GM11168 (cell line): ENCODE measurements around the gene ZBTB38.

Source experiments
- in situ Hi-C: fragments of 300-500 bp; cut with MboI; formaldehyde crosslinking; loops from one replicate; pipeline ENCODE4 v1.12.0; 2022; ENCODE audit warnings: low sequenced_read_pairs; ENCODE audit not compliant: unreplicated experiment

Gene ZBTB38

DNA sequence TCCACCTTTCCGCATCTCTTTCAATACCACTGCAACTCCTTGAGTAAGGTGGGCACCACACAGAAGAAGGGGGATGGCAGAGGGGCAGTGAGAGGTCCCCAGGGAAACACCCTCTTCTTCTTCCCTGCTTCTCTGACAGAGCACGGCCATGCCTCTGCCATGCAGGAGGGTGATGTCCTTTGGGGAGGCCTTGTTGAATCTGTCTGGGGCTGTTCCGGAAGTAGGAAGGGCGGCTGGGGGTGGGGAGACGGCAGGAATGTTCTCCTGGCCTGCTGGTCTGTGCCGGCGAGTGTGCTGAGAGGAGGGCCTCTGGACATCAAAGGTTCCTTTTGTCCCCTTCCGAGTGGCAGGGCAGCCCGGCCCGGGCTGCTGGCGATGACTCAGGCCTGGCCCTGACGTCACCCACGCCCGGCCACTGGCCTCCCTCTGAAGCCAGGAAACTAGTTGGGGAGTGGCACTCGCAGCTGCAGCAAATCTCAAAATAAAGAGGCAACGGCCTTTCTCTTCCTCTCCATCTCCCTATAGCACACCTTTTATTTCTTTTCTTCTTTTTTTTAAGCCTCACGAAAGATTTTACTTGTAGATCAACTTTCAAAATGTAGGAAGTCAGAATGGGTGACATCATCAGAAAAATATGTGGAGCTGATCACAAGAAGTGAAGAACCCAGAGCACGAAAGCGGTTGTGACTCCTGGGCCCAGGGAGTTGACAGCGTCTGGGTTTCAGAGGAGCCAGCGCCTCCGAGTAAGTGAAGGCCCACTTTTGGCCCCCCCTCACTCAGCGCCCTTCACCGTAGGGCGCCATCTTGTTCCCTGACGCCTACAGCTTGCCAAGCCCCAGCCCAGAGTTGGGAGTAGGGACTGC lies at the start of gene ZBTB38:
Gene ZBTB38 (plus strand): TSS at position 443 of the 863 bp plus-strand sequence. CDS start 73,885 bp downstream, outside the sequence.
- in situ Hi-C loops, result no loop called here

DNA sequence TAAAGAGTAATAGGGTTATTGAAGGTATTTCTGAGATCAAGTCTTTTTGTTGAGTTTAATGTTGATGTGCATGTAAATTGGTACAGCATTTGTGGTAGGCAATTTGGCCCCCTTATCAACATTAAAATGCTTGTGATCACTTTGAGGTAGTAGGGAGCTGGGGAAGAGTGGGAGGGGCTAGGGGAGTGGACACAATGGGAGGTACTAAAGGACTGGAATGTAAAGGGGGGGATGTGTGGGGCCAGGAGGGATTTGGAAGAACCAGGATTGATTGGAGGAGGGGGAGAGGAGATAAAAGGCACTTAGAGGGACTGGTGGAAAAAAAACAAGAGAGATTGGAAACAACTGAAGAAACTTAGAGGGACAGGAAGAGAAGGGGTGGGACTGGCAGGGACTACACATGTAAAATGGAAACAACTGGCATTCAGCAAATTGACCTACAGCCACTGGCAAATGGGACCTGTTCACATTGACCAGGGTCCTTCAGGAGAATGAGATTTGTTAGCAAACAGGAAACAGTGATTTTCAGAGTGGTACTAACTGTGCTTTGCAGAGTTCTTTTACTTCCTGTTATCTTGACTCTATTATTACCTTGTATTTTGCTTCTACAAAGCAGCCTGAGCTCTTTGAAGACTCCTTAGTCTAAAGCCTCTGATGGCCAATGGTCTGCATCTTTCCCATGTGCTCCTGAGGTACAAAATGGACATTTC lies 47.8 kb upstream of the ZBTB38 start:
- in situ Hi-C loops, result loop anchor here (25.0 kb wide), 1 partner anchor 242 kb away; no protein-coding TSS in a partner anchor

- in situ Hi-C loops, result loop anchor here (25.0 kb wide), 1 partner anchor 241 kb away; no protein-coding TSS in a partner anchor
Measured at GRCh38 chr3:141321109-141321497, 47.2 kb upstream of the ZBTB38 start.

GRCh38 chr3:141323936-141324704 lies 44.2 kb upstream of the ZBTB38 start:
- in situ Hi-C loops, result loop anchor here (25.0 kb wide), 1 partner anchor 238 kb away; no protein-coding TSS in a partner anchor

DNA sequence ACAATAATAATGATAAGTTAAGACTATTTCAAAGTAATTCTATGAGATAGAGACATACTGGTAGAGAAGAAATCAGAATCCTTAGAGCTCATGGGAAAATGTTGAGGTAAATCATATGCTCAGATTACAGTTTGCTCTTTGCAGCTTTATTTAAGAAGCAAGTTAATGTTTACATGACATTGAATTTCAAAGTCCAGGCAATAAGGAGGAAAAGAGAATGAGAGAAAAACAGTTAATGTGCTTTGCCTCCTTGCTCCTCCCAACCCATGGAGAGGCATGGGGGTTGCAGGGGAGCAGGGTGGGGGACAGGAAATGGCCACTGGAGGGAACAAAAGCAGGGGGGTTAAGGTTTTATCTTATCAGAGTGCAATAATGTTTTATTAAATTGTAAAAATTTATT lies 42.2 kb upstream of the ZBTB38 start:
- in situ Hi-C loops, result no loop called here

DNA sequence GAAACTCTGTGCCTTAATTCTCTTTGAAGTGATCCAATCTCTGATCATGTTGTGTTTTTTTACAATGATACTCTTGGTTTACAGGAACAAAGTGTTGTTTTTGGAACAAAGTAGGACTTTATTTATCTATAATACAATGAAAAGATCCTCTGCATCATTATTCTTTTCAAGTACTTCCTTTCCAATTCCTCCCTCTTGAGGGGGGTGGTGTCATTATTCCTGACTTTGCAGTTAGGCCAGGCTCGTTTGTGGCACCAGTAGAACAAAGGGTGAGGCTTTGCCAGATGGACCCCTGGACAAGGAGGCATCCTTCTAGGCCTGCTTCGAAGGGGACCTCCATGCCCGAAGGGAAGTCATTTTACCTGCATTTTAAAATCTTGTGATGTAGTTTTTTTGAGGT lies 41.7 kb upstream of the ZBTB38 start:
- in situ Hi-C loops, result no loop called here

DNA sequence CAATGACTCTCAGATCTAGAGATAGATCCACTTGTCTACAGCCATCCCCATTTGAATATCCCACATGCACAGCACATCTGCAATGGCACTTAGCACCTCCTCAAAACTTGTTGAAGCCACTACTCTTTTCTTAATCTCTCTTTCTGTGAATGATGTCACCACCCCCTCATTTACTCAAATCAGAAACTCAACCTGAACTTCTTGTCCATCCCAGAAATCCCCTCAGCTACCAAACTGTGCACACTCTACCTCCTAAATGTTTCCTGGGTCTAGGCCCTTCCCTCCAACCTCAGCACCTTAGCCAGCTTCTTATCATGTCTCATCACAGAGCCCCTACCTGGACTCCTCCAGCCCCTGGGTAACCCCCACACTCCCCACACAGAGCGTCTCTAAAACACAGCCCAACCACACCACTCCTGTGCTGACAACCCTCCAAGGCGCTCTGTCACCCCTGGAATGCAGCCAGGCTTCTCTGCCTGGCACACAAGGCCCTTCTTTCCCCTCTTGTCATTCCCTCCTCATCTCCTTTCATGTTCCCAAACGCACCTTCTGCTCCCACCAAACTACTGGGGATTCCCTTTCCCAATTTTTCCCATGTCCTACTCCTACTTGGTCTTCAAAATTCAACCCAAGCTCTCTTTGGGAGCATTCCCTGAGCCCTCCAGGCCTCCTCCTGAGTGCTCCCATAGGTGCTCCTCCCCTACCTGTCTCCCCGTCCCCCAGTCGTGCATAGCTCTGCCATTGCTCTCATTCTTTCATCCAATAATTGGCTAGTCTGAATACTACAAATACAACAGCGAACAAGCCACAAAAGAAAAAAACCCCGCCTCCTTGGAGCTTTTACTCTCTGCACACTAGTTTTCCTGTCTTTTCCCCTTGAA lies 39.8 kb upstream of the ZBTB38 start:
- in situ Hi-C loops, result no loop called here

GRCh38 chr3:141330235-141330634 lies 38.1 kb upstream of the ZBTB38 start:
- in situ Hi-C loops, result no loop called here

GRCh38 chr3:141330718-141331376 lies 37.5 kb upstream of the ZBTB38 start:
- in situ Hi-C loops, result no loop called here

- in situ Hi-C loops, result no loop called here
Measured at GRCh38 chr3:141331377-141332318, 36.7 kb upstream of the ZBTB38 start.

- in situ Hi-C loops, result no loop called here
Measured at GRCh38 chr3:141332416-141332815, 35.9 kb upstream of the ZBTB38 start.

- in situ Hi-C loops, result no loop called here
Measured at GRCh38 chr3:141333836-141334626, 34.3 kb upstream of the ZBTB38 start.

GRCh38 chr3:141334627-141335250 lies 33.6 kb upstream of the ZBTB38 start:
- in situ Hi-C loops, result no loop called here

DNA sequence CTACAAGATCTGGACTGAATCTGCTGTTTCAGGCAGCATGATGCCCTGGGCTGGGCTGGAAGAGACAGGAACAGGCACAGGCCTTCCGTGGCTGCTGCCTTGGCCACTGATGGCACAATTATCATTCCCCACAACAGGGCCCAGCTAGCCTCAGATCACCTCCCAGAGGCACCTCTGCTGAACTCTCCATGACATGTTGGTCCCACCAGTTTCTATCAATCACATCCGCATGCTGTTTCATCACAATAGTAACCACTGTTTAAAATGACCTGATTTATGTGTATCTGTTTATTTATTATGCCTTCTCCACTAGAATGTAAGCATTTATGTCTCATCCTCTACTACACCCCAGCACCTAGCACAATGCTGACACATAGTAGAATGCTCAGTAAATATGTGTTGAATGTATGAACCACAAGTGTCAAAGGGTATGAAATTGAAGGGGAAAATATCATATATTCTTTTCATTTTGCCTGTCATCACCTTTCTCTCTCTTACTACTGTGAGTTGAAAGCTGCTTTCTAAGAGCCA lies 32.7 kb upstream of the ZBTB38 start:
- in situ Hi-C loops, result no loop called here

- in situ Hi-C loops, result no loop called here
Measured at GRCh38 chr3:141336672-141337522, 31.4 kb upstream of the ZBTB38 start.

DNA sequence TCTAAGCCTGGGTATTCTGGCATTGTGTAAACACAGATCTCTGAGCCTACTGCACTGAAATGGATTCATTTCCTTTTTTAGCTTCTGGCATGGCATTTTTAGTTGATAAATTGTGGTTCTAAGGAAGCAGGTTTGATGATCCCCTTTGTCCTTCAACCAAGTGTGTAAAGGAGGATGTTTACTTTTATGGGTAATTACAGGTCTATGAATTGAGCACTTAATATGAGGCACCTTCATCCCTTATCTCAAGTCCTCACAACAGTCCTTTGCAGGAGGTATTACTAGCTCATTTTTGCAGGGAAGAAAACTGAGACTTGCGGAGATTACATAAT lies 30.8 kb upstream of the ZBTB38 start:
- in situ Hi-C loops, result no loop called here
